ENCODE measurements around the gene TEDC1. TPM values are rescaled to one million over a fixed set of nuclear protein-coding genes. Genes with fewer than 3 reads are reported as not detected.

TEDC1 gene
- total RNA-seq, 4 donors from 2014 or later = 7.1 to 12.8 (median 7.6) TPM

DNA sequence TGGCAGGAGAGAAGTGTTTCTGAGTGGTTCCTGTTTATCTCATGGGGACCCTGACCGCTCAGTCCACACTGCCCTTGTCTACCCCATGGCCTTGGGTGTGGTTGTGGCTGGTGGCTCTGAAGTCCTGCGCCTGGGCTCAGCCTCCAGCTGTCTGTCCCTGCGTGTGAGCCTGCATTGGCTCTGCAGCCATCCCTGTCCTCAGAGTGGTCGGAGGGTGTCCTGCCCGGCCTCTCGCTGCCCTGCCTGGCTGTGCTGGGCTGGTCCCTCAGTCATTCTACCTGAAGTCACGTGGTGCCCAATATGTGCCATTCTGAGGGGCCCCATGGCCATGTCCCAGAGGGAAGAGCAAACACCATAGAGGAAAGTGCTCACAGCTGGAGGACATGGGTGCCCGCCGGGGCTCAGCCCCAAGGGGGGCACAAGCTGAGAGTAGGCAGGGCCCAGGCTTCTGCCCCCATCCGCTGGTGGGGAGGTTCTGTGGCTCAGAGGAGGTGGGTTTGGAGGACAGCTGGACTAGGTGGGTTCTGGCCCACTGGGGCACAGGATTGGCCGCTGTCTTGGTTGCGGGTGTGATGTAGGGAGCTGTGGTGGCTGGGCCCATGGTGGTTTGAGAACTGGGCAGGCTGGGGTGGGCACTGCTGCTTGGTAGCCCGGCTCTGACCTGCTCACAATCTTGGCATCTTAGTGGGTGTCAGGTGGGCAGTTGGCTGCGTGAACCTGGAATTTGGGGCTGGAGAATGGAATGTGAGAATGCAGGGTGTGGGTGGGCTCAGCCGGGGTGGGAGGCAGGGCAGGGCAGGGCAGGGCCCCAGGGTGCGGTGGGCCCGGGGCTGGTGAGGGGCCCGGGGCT, 11.6 kb downstream of the TEDC1 start:
- DNase-seq = no peak
- TF ChIP-seq POLR2A (IDR thresholded peaks at IDR 0.05) = no peak
- Histone ChIP-seq H3K4me1 (peaks cover 0 to 11% (median 0%) of the 10 kb centered on the region in 3 donors), H3K27me3 (peaks cover 0 to 4% (median 0%) of the 10 kb centered on the region in 4 donors), H3K4me3 (no peak overlapping the region), H3K9me3 (no peaks in the 10 kb centered on the region), H3K27ac (no peak overlapping the region), H3K36me3 (peaks cover 0 to 5% (median 0%) of the 10 kb centered on the region in 3 donors)
- intact Hi-C loops (cut with DNase I) = no loop called here
- 70 to 89% methylated on average over 3 to 4 of the region's 18 CpGs for WGBS, 2 donors

- TF ChIP-seq CTCF (IDR thresholded peaks at IDR 0.05) (no peak), POLR2A (IDR thresholded peaks at IDR 0.05) (no peak)
- intact Hi-C loops (cut with DNase I) = no loop called here
- H3K4me3 ChIP-seq = no peak overlapping the region
- no peak overlapping the region for H3K27ac ChIP-seq
- H3K36me3 ChIP-seq = no peaks in the 10 kb centered on the region
- peaks cover 0 to 9% (median 0%) of the 10 kb centered on the region in 4 donors for H3K27me3 ChIP-seq
- DNase-seq = no peak
- no peaks in the 10 kb centered on the region for H3K9me3 ChIP-seq
- H3K4me1 ChIP-seq = peaks cover 0 to 11% (median 0%) of the 10 kb centered on the region in 3 donors
- 64 to 78% methylated on average over 6 to 7 of the region's 7 CpGs for WGBS, 2 donors
Observed at GRCh38 chr14:105503296-105503640, 12.2 kb downstream of the TEDC1 start.

- no peaks in the 10 kb centered on the region for H3K9me3 ChIP-seq
Observed at GRCh38 chr14:105503935-105504692, 13.1 kb downstream of the TEDC1 start.

GRCh38 chr14:105505101-105505500, 14.1 kb downstream of the TEDC1 start:
- intact Hi-C loops (cut with DNase I) = no loop called here
- Histone ChIP-seq H3K27me3 (peaks cover 0 to 24% (median 0%) of the 10 kb centered on the region in 4 donors), H3K27ac (no peak overlapping the region), H3K4me3 (no peak overlapping the region), H3K36me3 (no peaks in the 10 kb centered on the region), H3K9me3 (no peaks in the 10 kb centered on the region), H3K4me1 (no peaks in the 10 kb centered on the region)
- WGBS, 2 donors = 100% methylated on average over 1 of the region's 16 CpGs; no CpG with 5 or more reads in 1 of the 2 donors
- no peak for TF ChIP-seq CTCF (IDR thresholded peaks at IDR 0.05)
- no peak for TF ChIP-seq POLR2A (IDR thresholded peaks at IDR 0.05)
- no peak for DNase-seq

More at GRCh38 chr14:105503935-105504692, 13.1 kb downstream of the TEDC1 start:
- TF ChIP-seq CTCF (IDR thresholded peaks at IDR 0.05) (no peak), POLR2A (IDR thresholded peaks at IDR 0.05) (no peak)
- no peaks in the 10 kb centered on the region for H3K36me3 ChIP-seq
- WGBS, 2 donors = 59 to 74% methylated on average over 9 to 15 of the region's 29 CpGs
- H3K4me1 ChIP-seq = peaks cover 0 to 10% (median 0%) of the 10 kb centered on the region in 3 donors
- intact Hi-C loops (cut with DNase I) = no loop called here
- H3K27ac ChIP-seq = no peak overlapping the region
- no peak for DNase-seq
- H3K27me3 ChIP-seq = peaks cover 0 to 16% (median 0%) of the 10 kb centered on the region in 4 donors
- H3K4me3 ChIP-seq = no peak overlapping the region

GRCh38 chr14:105507247-105507646, 16.2 kb downstream of the TEDC1 start:
- Histone ChIP-seq H3K27ac (no peak overlapping the region), H3K27me3 (peaks cover 0 to 42% (median 0%) of the 10 kb centered on the region in 4 donors), H3K4me3 (no peak overlapping the region), H3K36me3 (no peaks in the 10 kb centered on the region), H3K4me1 (peaks cover 0 to 4% (median 0%) of the 10 kb centered on the region in 3 donors), H3K9me3 (no peaks in the 10 kb centered on the region)
- no peak for DNase-seq
- WGBS, 2 donors = 64 to 71% methylated on average over 17 of the region's 17 CpGs
- intact Hi-C loops (cut with DNase I) = no loop called here
- TF ChIP-seq POLR2A (IDR thresholded peaks at IDR 0.05) (no peak), CTCF (IDR thresholded peaks at IDR 0.05) (no peak)
